ENCODE results near the gene SHQ1. TPM values are rescaled to one million over a fixed set of nuclear protein-coding genes. Genes with fewer than 3 reads are reported as not detected.

Gene SHQ1
- total and polyA plus RNA-seq, 2 of the 4 experiments (the other 2 are of a cell fraction), result 10.4 to 19.4 TPM

DNA sequence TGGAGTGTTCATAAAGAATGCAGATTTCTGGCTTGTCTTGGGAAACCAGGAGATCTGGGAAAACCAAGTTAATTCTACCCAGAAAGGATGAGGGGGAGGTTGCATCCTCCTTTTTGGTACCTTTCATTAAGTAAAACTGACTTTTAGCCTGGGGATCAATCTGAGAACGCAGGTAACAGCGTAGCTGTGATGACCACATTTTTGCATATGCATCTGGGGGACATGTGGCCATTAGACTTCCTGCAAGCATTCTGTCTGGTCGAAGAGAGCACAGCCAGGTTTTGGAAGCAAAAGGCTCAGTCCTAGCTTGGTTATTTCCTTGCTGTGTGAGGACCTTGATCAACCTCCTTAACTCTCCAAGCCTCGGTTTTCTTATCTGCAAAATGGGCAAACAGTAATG lies 145.2 kb downstream of the SHQ1 start:
- WGBS, 2 experiments (ENCODE audit: extremely low coverage in 2 of 2, insufficient read length in 1 of 2), result 67% methylated on average over 2 of the region's 4 CpGs; no CpG with 5 or more reads in 1 of the 2 experiments
- dilution Hi-C loops (cut with HindIII; ENCODE audit: low sequenced_read_pairs, unreplicated experiment) (no loop called here), in situ Hi-C loops (cut with MboI; ENCODE audit: low sequenced_read_pairs) (no loop called here), intact Hi-C loops (cut with micrococcal nuclease) (no loop called here)
- no peak overlapping the region for H2BK20ac ChIP-seq (ENCODE audit: low read depth, low read length)
- H3K27ac ChIP-seq (ENCODE audit: insufficient read depth, low read length), result no peak overlapping the region
- H4K91ac ChIP-seq (ENCODE audit: insufficient read depth, low read depth, low read length), result no peak overlapping the region
- H4K20me1 ChIP-seq (ENCODE audit: insufficient read depth, low read length), result no peaks in the 10 kb centered on the region
- ChIA-PET CTCF (interaction anchor here (0.6 kb wide), 1 partner anchor 914 kb away, joined by 7 read pairs; no protein-coding TSS in a partner anchor), POLR2A (ENCODE audit: unreplicated experiment) (no interaction called here)
- H2BK120ac ChIP-seq (ENCODE audit: low read depth, low read length), result no peak overlapping the region
- no peaks in the 10 kb centered on the region for H3K9me3 ChIP-seq (ENCODE audit: control insufficient read depth, insufficient read depth, low read length)
- no peak overlapping the region for H3K9ac ChIP-seq (ENCODE audit: low read depth, low read length)
- no peak overlapping the region for H2BK15ac ChIP-seq (ENCODE audit: low read depth, low read length)
- TF ChIP-seq NFE2L2 (IDR thresholded peaks at IDR 0.05; ENCODE audit: low read depth, low read length), result no peak
- no peak for TF ChIP-seq SMC3 (IDR thresholded peaks at IDR 0.05; ENCODE audit: low read depth, low read length)
- TF ChIP-seq RAD21 (IDR thresholded peaks at IDR 0.05; ENCODE audit: low read length), result no peak
- no peak for TF ChIP-seq BHLHE40 (IDR thresholded peaks at IDR 0.05; ENCODE audit: low read depth, low read length)
- TF ChIP-seq CEBPB (IDR thresholded peaks at IDR 0.05; ENCODE audit: low read depth, low read length), result no peak
- no peak for TF ChIP-seq MAFK (IDR thresholded peaks at IDR 0.05; ENCODE audit: low read depth, low read length)
- TF ChIP-seq CHD1 (IDR thresholded peaks at IDR 0.05; ENCODE audit: low read depth, low read length), result no peak
- no peak for TF ChIP-seq RCOR1 (IDR thresholded peaks at IDR 0.05; ENCODE audit: insufficient replicate concordance, low read length)
- TF ChIP-seq, protein P1, sequence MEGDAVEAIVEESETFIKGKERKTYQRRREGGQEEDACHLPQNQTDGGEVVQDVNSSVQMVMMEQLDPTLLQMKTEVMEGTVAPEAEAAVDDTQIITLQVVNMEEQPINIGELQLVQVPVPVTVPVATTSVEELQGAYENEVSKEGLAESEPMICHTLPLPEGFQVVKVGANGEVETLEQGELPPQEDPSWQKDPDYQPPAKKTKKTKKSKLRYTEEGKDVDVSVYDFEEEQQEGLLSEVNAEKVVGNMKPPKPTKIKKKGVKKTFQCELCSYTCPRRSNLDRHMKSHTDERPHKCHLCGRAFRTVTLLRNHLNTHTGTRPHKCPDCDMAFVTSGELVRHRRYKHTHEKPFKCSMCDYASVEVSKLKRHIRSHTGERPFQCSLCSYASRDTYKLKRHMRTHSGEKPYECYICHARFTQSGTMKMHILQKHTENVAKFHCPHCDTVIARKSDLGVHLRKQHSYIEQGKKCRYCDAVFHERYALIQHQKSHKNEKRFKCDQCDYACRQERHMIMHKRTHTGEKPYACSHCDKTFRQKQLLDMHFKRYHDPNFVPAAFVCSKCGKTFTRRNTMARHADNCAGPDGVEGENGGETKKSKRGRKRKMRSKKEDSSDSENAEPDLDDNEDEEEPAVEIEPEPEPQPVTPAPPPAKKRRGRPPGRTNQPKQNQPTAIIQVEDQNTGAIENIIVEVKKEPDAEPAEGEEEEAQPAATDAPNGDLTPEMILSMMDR (conservative IDR thresholded peaks at IDR 0.05; ENCODE audit: low read depth, low read length), result no peak
- no peak for TF ChIP-seq POLR2A (IDR thresholded peaks at IDR 0.05; ENCODE audit: low read depth, low read length)
- no peak for TF ChIP-seq RFX5 (IDR thresholded peaks at IDR 0.05; ENCODE audit: low read depth, low read length)
- no peak for TF ChIP-seq MAZ (IDR thresholded peaks at IDR 0.05; ENCODE audit: borderline replicate concordance, low read depth, low read length)
- no peak for TF ChIP-seq USF2 (IDR thresholded peaks at IDR 0.05; ENCODE audit: low read depth, low read length)
- TF ChIP-seq FOS (IDR thresholded peaks at IDR 0.05; ENCODE audit: low read depth, low read length), result no peak
- TF ChIP-seq ELK1 (IDR thresholded peaks at IDR 0.05; ENCODE audit: borderline replicate concordance, low read depth, low read length), result no peak
- TF ChIP-seq MXI1 (IDR thresholded peaks at IDR 0.05; ENCODE audit: borderline replicate concordance, low read depth, low read length), result no peak
- no peak overlapping the region for H3K14ac ChIP-seq (replicated peaks; ENCODE audit: low read depth, low read length)
- ATAC-seq (ENCODE audit: low read depth) (no peak), DNase-seq (no peak)
- H3K27me3 ChIP-seq (ENCODE audit: control insufficient read depth, insufficient read depth, low read length), result peaks cover 11% of the 10 kb centered on the region
- H3K79me1 ChIP-seq (ENCODE audit: low read depth in 1 of 2, low read length in 2 of 2), result no peaks in the 10 kb centered on the region
- H3K18ac ChIP-seq (ENCODE audit: low read depth, low read length), result no peak overlapping the region
- 0 out of 2 replicates have a peak, but pooled peaks cover 1% of the 10 kb centered on the region for H3K4me1 ChIP-seq (ENCODE audit: control insufficient read depth, insufficient read depth, low read length)
- H4K5ac ChIP-seq (ENCODE audit: low read depth, low read length), result no peak overlapping the region
- no TSS peak for BruUV-seq (replicated peaks)
- no peak overlapping the region for H2AFZ ChIP-seq (replicated peaks; ENCODE audit: low read length, poor library complexity)
- H2BK5ac ChIP-seq (ENCODE audit: low read depth, low read length, poor library complexity, severe bottlenecking), result no peak overlapping the region
- no peak overlapping the region for H3K4me3 ChIP-seq (ENCODE audit: insufficient read depth, low read depth, low read length)
- H4K8ac ChIP-seq (ENCODE audit: low read depth in 2 of 2, low read length in 2 of 2), result no peak overlapping the region
- no peak overlapping the region for H3K4me2 ChIP-seq (ENCODE audit: low read depth, low read length)
- no peak overlapping the region for H3K56ac ChIP-seq (ENCODE audit: extremely low read depth, insufficient read depth, low read length)
- H3K23ac ChIP-seq (ENCODE audit: low read depth, low read length), result no peak overlapping the region
- H3K9me1 ChIP-seq (ENCODE audit: insufficient read depth, low read length), result no peaks in the 10 kb centered on the region
- H2AK9ac ChIP-seq (replicated peaks; ENCODE audit: low read depth, low read length, poor library complexity), result no peak overlapping the region
- no peaks in the 10 kb centered on the region for H3K36me3 ChIP-seq (ENCODE audit: control insufficient read depth, insufficient read depth, low read length)
- no peak overlapping the region for H3K4ac ChIP-seq (ENCODE audit: low read depth, low read length)
- no peak overlapping the region for H2AK5ac ChIP-seq (ENCODE audit: low read depth, low read length)
